GM18520 (cell line): ENCODE measurements around the gene CIDEC.
"Not testable (repeated sequence)": the region's sequence is repeated elsewhere in the genome, so short reads cannot be mapped to it uniquely, and the experiment has no call there.

Experiments used
- ATAC-seq: cut with Tn5 transposase; IDR thresholded peaks from one replicate; pipeline ENCODE4 v1.9.1; 2021; ENCODE audit not compliant: unreplicated experiment

CIDEC gene

DNA sequence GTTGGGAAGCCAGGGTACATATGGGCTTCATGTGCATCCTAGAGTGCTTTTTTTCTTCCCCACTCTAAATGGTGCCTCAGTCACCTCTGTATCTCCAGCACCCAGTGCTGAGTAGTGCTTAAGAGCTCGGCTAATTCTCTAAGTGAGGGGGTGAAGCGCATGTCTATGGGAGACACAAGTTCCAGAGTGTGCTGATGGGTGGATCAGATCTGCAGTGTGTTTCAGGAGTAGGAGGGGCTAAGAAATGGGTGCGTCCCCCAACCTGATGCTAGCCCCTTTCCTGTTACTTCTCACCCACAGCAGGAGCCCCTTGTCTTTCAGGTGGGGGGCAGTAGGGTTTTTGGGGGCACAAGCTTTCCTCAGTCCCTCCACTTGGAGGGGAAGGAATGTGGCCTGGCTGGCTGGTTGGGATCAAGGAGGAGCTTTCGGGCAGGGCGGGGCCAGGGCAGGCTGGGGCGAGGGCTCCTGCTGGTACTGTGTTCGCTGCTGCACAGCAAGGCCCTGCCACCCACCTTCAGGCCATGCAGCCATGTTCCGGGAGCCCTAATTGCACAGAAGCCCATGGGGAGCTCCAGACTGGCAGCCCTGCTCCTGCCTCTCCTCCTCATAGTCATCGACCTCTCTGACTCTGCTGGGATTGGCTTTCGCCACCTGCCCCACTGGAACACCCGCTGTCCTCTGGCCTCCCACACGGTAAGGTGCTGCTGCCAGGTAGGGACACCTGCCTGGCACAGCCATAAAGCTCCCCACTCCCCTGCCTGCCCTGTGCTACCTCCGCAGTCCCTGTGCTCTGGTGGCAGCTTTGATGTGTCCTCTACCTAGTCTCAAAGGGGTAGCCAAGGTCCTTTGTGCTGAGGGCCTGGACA, 22.6 kb upstream of the CIDEC start, which contains the start of gene IL17RE:
Gene IL17RE, plus strand, starts transcription at position 477 of the 866 bp plus-strand sequence. Its CDS starts 85 bp downstream, at position 562.
- ATAC-seq: no peak

DNA sequence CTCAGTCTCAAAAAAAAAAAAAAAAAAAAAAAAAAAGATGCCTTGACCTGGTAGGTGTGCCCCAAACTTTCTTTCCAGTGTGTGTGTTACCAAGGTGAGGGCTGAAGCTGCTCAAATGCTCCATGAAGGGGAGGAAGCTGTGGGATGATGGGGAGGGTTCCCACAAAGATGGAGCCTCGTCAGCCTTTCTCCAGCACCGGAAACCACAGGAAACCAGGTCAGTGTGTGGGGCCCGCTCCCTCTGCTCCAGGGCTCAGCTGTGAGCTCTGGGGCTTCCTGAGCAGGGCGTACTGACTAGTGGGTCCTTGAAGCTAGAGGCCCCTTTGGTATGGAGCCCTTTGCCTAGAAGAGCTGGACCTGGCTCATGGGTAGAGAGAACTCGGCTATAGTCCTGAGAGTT, 21.9 kb upstream of the CIDEC start:
- no peak for ATAC-seq

- ATAC-seq: not testable (repeated sequence)
These were observed 20.9 kb upstream of the CIDEC start for GRCh38 chr3:9900965-9901415.

DNA sequence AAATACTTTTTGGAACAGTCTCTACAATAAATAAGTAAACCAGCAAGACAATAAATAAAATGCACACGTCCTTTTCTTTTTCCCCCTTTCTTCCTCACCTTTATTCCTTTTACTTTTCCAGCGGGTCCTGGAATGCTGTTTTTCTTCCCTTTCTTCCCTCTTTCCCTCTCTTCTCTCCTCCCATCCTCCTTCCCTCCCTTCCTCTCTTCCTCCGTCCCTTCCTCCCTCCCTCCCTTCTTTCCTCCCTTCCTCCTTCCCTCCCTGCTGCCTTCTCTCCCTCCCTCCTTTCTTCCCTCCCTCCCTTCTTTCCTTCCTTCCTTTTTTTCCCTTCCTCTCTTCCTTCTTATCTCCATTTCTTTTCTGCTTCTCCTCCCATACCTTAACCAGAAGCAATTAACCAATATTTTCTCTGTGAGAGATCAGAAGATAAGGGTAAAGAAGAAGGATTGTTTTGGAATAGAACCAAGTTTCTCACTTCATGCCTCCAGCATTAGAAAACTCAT, 19.3 kb upstream of the CIDEC start:
- ATAC-seq: no peak

- no peak for ATAC-seq
These were observed 18.6 kb upstream of the CIDEC start for GRCh38 chr3:9898467-9899241.

DNA sequence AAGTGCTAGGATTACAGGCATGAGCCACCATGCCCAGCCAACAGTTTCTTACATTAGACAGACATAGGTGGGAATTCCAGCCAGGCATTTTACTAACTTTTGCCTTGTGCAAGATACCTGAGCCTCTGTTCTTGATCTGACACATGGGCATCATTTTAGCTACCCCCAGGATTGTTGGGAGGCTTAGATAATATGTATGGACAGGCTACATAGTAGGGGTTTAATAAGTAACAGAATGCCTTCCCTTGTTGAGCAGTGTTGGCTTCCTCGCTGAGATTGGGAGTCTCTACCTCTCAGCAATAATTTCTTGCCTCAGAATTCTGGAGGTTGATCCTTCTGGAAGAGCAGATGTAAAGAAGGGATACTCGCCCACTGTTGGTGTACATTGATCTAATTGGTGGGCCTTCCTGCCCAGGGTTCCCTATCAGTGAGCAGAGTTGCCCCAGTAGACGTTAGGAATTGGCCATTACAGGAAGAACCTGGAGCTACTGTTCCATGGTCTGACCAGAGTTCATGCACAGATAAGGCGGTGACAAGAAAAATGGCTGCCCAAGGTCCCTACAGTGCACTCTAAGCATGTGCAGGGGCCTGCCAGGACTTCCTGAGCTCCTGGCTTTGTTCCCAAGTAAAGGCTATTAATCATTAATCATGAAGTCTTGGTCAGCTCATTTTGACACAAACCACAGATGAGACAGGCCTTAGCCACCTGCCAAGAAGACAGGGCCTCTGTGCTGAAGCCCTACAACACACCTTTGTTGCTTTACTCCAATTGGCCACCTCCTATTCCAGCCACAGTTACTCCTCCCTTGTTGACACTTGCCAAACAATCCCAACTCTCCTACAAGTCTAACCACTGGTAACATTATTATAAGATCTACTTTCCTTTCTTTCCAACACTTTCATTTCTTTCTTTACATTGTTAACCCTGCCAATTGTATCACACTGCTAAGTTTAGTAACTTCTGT, 17.6 kb upstream of the CIDEC start:
- no peak for ATAC-seq

DNA sequence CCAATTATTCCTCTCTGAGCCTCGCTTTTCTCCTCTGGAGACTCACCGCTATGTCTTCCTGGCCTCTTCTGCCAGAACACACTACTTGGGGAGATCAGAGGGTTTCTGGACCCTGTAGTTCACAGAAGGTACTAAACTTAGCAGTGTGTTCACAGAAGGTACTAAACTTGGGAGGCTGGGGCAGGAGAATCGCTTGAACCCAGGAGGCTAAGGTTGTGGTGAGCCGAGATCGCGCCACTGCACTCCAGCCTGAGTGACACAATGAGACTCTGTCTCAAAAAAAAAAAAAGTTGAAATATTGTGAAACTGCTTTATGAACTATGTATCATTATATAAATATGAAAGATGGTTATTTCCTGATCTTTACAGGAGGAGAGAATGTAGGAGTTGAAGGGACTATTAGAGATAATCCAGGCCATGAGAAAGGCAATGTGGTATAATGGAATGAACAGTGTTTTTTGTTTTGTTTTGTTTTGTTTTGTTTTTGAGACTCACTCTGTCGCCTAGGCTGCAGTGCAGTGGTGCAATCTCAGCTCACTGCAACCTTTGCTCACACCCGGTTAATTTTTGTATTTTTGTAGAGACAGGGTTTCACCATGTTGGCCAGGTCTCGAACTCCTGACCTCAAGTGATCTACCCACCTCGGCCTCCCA, 16.8 kb upstream of the CIDEC start:
- not testable (repeated sequence) for ATAC-seq

DNA sequence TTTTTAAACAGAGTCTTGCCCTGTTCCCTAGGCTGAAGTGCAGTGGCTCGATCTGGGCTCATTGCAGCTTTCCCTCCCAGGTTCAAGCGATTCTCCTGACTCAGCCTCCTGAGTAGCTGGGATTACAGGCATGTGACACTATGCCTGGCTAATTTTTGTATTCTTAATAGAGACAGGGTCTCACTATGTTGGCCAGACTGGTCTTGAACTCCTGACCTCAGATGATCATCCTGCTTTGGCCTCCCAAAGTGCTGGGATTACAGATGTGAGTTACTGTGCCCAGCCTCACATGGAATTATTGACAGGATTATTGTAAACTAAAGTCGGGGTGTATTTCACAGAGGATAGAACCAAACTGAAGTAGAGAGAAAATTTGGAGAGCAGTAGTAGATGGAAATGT, 15.7 kb upstream of the CIDEC start:
- ATAC-seq: not testable (repeated sequence)

- ATAC-seq: no peak
These were observed 13.7 kb upstream of the CIDEC start for GRCh38 chr3:9893739-9894138.

GRCh38 chr3:9891072-9891622, 11.1 kb upstream of the CIDEC start:
- no peak for ATAC-seq

- ATAC-seq: peak; percentile 61
These were observed 10.4 kb upstream of the CIDEC start, which contains the start of gene JAGN1 for GRCh38 chr3:9890249-9891071. Gene JAGN1, plus strand, starts transcription at chr3:9890610. Its CDS starts 113 bp downstream, at chr3:9890723.

DNA sequence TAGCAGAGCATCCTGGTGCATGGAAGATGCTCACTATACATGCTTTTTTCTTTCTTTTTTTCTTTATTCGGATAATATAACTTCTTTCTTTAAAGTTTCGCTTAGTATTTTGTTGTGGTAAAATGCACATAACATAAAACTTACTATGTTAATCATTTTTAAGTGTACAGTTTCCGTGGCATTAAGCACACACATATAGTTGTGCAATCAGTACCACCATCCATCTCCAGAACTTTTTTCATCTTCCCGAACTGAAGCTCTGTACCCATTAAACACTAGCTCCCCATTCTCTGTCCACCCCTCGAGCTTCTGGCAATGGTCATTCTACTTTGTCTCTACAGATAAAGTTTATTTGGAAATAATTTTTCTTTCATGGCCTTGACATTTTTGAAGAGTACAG, 9.4 kb upstream of the CIDEC start:
- ATAC-seq: no peak

GRCh38 chr3:9888540-9888939, 8.5 kb upstream of the CIDEC start:
- ATAC-seq: no peak

DNA sequence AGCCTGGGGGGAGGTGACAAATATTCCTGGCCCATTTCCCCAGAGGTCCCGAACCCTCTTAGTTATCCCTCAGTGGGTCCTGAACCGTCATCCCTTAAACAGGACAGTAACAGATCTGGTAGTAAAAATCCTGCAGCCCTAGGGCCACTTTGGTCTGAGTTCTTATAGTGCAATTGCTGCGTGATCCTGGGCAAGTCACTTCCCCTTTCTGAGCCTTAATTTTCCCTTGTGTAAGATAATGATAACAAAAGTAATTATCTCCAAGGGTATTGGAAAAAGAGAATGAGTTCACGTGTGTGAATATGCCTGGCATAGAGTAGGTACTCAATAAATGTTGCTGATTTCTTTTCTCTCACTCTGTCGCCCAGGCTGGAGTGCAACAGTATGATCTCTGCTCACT, 7.4 kb upstream of the CIDEC start:
- no peak for ATAC-seq

DNA sequence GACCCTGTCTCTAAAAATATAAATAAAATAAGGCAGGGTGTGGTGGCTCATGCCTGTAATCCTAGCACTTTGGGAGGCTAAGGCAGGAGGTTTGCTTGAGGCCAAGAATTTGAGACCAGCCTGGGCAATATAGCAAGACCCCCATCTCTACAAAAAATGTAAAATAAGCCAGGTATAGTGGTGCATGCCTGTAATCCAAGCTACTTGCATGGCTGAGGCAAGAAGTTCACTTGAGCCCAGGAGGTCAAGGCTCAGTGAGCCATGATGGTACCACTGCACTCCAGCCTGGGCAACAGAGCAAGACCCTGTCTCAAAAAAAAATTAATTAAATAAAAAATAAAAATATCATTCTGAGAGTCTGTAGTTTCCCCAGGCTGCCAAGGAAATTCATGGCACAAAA, 6.3 kb upstream of the CIDEC start:
- ATAC-seq: no peak

- ATAC-seq: no peak
These were observed 4.6 kb upstream of the CIDEC start for GRCh38 chr3:9884555-9885165.

GRCh38 chr3:9883706-9884554, 3.9 kb upstream of the CIDEC start:
- no peak for ATAC-seq
